Measurements from ENCODE around the gene GTPBP3. TPM values are rescaled to one million over a fixed set of nuclear protein-coding genes. Genes with fewer than 3 reads are reported as not detected.

GTPBP3 gene
- total and polyA plus RNA-seq, 9 of the 15 experiments (the other 6 are each of a cell fraction or from before 2014, with no cell fraction given), result 4.9 to 124 (median 22.6) TPM

- peak; percentile 44 to 65; a peak in 3 of 4 replicates for TF ChIP-seq MNT (conservative IDR thresholded peaks at IDR 0.05)
- peak; percentile 79 for TF ChIP-seq SUPT5H (IDR thresholded peaks at IDR 0.05)
- TF ChIP-seq, protein P1, sequence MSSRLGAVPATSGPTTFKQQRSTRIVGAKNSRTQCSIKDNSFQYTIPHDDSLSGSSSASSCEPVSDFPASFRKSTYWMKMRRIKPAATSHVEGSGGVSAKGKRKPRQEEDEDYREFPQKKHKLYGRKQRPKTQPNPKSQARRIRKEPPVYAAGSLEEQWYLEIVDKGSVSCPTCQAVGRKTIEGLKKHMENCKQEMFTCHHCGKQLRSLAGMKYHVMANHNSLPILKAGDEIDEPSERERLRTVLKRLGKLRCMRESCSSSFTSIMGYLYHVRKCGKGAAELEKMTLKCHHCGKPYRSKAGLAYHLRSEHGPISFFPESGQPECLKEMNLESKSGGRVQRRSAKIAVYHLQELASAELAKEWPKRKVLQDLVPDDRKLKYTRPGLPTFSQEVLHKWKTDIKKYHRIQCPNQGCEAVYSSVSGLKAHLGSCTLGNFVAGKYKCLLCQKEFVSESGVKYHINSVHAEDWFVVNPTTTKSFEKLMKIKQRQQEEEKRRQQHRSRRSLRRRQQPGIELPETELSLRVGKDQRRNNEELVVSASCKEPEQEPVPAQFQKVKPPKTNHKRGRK (tag; IDR thresholded peaks at IDR 0.05), result no peak
- TF ChIP-seq YY1 (IDR thresholded peaks at IDR 0.05; ENCODE audit: borderline replicate concordance in 1 of 3, control insufficient read depth in 1 of 3, extremely low read depth in 1 of 3, insufficient read depth in 3 of 3, insufficient read length in 1 of 3, insufficient replicate concordance in 2 of 3, low read depth in 1 of 3, low read length in 2 of 3), result peak in 2 of 3 experiments; percentile 44 to 74
- no peak for TF ChIP-seq PML (IDR thresholded peaks at IDR 0.05; ENCODE audit: low read length)
- TF ChIP-seq NR3C1 (CRISPR knock-in tag; IDR thresholded peaks at IDR 0.05), result 0 out of 2 replicates have a peak, but pooled peaks have one; percentile 67
- TF ChIP-seq RBM14 (IDR thresholded peaks at IDR 0.05; ENCODE audit: borderline replicate concordance, insufficient read depth, low read depth, low read length), result 0 out of 2 replicates have a peak, but pooled peaks have one; percentile 66
- TF ChIP-seq NRF1 (conservative IDR thresholded peaks at IDR 0.05 in 1 of 2, IDR thresholded peaks at IDR 0.05 in 1 of 2), result peak; percentile 98
- TF ChIP-seq NR2C2 (CRISPR knock-in tag; IDR thresholded peaks at IDR 0.05), result 0 out of 2 replicates have a peak, but pooled peaks have one; percentile 50
- TF ChIP-seq NR2C2 (tag; IDR thresholded peaks at IDR 0.05), result peak; percentile 77
- peak; percentile 39; the same call in 1 of the 2 replicates for TF ChIP-seq HDAC8 (tag; IDR thresholded peaks at IDR 0.05)
- no peak for TF ChIP-seq WHSC1 (IDR thresholded peaks at IDR 0.05; ENCODE audit: low read length)
- no peak for TF ChIP-seq ZNF79 (CRISPR knock-in tag; IDR thresholded peaks at IDR 0.05; ENCODE audit: low read depth)
- TF ChIP-seq STAT5A (IDR thresholded peaks at IDR 0.05; ENCODE audit: borderline replicate concordance, low read length), result no peak
- TF ChIP-seq POLR2A (conservative IDR thresholded peaks at IDR 0.05), result peak; percentile 87
- peak; percentile 78; the same call in 1 of the 2 replicates for TF ChIP-seq E2F3 (CRISPR knock-in tag; IDR thresholded peaks at IDR 0.05)
- TF ChIP-seq ESRRA (IDR thresholded peaks at IDR 0.05; ENCODE audit: borderline replicate concordance, low read depth), result peak; percentile 98
- peak; percentile 81 for TF ChIP-seq BHLHE40 (IDR thresholded peaks at IDR 0.05; ENCODE audit: low read length)
- TF ChIP-seq ETS1 (conservative IDR thresholded peaks at IDR 0.05; ENCODE audit: control insufficient read depth, low read depth, low read length), result peak; percentile 69
- peak; percentile 98 for TF ChIP-seq DACH1 (IDR thresholded peaks at IDR 0.05; ENCODE audit: partially characterized antibody)
- TF ChIP-seq GABPB1 (CRISPR knock-in tag; IDR thresholded peaks at IDR 0.05), result peak; percentile 78
- peak; percentile 94 for TF ChIP-seq MYNN (IDR thresholded peaks at IDR 0.05)
- TF ChIP-seq MYNN (CRISPR knock-in tag; IDR thresholded peaks at IDR 0.05), result no peak
These were observed 31.7 kb upstream of the GTPBP3 start, which contains the start of gene MRPL34 (continued) for GRCh38 chr19:17305517-17306284.
